HFF-Myc (cell line): ENCODE measurements around the gene SLC10A2.

ENCODE experiments used
- DNase-seq: peaks from one replicate; pipeline ENCODE4 v3.0.0-alpha.2; 2011; ENCODE audit warnings: low read depth; ENCODE audit errors: extremely low read depth
- H3K4me3 ChIP-seq: replicated peaks from 2 replicates; pipeline ENCODE4 v1.5.1; 2011; ENCODE audit warnings: low read depth, mild to moderate bottlenecking, control low read depth, low read length
- CTCF ChIP-seq: IDR thresholded peaks from 2 replicates; pipeline ENCODE4 v1.5.1; 2012; ENCODE audit warnings: mild to moderate bottlenecking, low read depth, low read length, control low read depth; ENCODE audit errors: missing control alignments

Gene SLC10A2

DNA sequence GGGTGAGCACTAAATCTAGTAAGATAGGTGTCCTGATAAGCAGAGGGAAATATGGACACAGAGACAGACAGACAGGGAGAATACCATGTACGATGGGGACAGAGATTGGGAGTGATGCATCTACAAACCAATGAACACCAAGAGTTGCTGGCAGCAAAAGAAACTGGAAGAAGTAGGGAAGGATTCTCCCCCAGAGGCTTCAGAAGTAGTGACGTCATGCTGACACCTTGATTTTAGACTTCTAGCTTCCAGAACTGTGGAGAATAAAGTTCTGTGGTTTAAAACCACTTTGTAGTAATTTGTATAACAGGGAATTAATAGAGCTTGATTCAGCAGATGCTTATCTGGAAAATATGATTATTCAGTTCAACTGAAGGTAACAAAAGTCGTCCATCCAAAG, 66.1 kb downstream of the SLC10A2 start:
- no peak overlapping the region for H3K4me3 ChIP-seq
- no peak for TF ChIP-seq CTCF
- DNase-seq = no peak

DNA sequence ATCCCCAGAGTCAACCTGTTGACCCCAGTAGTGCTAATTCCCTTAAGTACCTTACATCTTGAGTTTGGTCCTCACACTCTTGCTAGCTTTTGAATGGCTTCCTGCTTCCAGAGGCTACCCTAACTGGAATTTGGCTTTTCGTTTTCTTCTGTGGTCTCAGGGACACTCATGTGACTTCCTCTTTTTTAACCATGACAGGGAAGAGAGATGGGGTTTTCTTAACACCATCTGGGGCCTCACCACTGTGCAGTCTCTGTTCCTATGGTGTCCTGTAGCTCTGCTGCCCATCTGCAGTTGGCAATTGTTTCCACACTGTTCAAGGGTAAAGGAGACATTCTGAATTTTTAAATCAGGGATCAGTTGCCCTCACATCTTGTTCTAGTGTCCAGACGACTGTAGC, 66.7 kb downstream of the SLC10A2 start:
- no peak for DNase-seq
- no peak for TF ChIP-seq CTCF
- no peak overlapping the region for H3K4me3 ChIP-seq
